GM23338 (cell line): ENCODE data around the gene PKNOX2. TPM values are rescaled to one million over a fixed set of nuclear protein-coding genes. Genes with fewer than 3 reads are reported as not detected.
A peak's percentile ranks its signal among the peaks of the same experiment; 100 is the strongest.

Experiments used
- ATAC-seq: fragments of 200-7000 bp; cut with Tn5 transposase; 3 replicates; pipeline ENCODE4 v1.9.1; 2020
- DNase-seq: peaks from one replicate; pipeline ENCODE4 v3.0.0-alpha.2; 2015; ENCODE audit warnings: low spot score
- H2AFZ ChIP-seq: fragments of 200-600 bp; sonication (generic); 2 replicates; pipeline ENCODE4 v1.8.0; 2016; ENCODE audit warnings: antibody characterized with exemption, mild to moderate bottlenecking, moderate library complexity
- H3F3A ChIP-seq: fragments of 200-600 bp; sonication (generic); replicated peaks from 2 replicates; pipeline ENCODE4 v1.8.0; 2017; ENCODE audit warnings: antibody characterized with exemption, mixed run types, low read depth
- H3K27ac ChIP-seq: fragments of 200-600 bp; sonication (generic); 2 replicates; pipeline ENCODE4 v1.6.1; 2016; ENCODE audit warnings: low read depth
- H3K27me3 ChIP-seq: fragments of 200-600 bp; sonication (generic); 2 replicates; pipeline ENCODE4 v1.8.0; 2016; ENCODE audit warnings: mild to moderate bottlenecking, mixed run types, moderate library complexity; ENCODE audit not compliant: insufficient read depth
- H3K36me3 ChIP-seq: fragments of 200-600 bp; sonication (generic); 2 replicates; pipeline ENCODE4 v1.8.0; 2016; ENCODE audit warnings: mild to moderate bottlenecking; ENCODE audit not compliant: insufficient read depth
- H3K4me1 ChIP-seq: fragments of 200-600 bp; sonication (generic); 2 replicates; pipeline ENCODE4 v1.8.0; 2016; ENCODE audit warnings: mild to moderate bottlenecking, moderate library complexity; ENCODE audit not compliant: insufficient read depth
- H3K4me2 ChIP-seq: fragments of 200-600 bp; sonication (generic); 2 replicates; pipeline ENCODE4 v1.7.1; 2017; ENCODE audit warnings: mixed run types
- H3K4me3 ChIP-seq: fragments of 200-600 bp; sonication (generic); 2 replicates; pipeline ENCODE4 v1.6.1; 2016; ENCODE audit warnings: mixed run types
- H3K79me2 ChIP-seq: fragments of 200-600 bp; sonication (generic); replicated peaks from 2 replicates; pipeline ENCODE4 v1.8.0; 2017; ENCODE audit warnings: mild to moderate bottlenecking; ENCODE audit not compliant: insufficient read depth
- H3K9me2 ChIP-seq: fragments of 200-600 bp; sonication (generic); 2 replicates; pipeline ENCODE4 v1.8.0; 2017; ENCODE audit not compliant: insufficient read depth
- H4K20me1 ChIP-seq: fragments of 200-600 bp; sonication (generic); replicated peaks from 2 replicates; pipeline ENCODE4 v1.8.0; 2017; ENCODE audit warnings: mild to moderate bottlenecking; ENCODE audit not compliant: insufficient read depth
- H3K27ac Mint-ChIP-seq: 2 replicates; pipeline ENCODE4 v1.8.0; 2020; ENCODE audit warnings: inconsistent platforms, mild to moderate bottlenecking, moderate library complexity, mixed read lengths
- H3K27me3 Mint-ChIP-seq: 3 replicates; pipeline ENCODE4 v1.8.0; 2022; ENCODE audit warnings: low read depth, mild to moderate bottlenecking, moderate library complexity, mixed read lengths, inconsistent platforms; ENCODE audit not compliant: insufficient read depth, poor library complexity
- H3K36me3 Mint-ChIP-seq: 3 replicates; pipeline ENCODE4 v1.8.0; 2021; ENCODE audit warnings: low read depth, mild to moderate bottlenecking, inconsistent platforms, moderate library complexity, mixed read lengths
- H3K4me1 Mint-ChIP-seq: 3 replicates; pipeline ENCODE4 v1.8.0; 2020; ENCODE audit warnings: mild to moderate bottlenecking, inconsistent platforms, mixed read lengths
- H3K4me3 Mint-ChIP-seq: 3 replicates; pipeline ENCODE4 v1.8.0; 2021; ENCODE audit warnings: moderate library complexity, mild to moderate bottlenecking, inconsistent platforms, mixed read lengths
- H3K9me3 Mint-ChIP-seq: 3 replicates; pipeline ENCODE4 v1.8.0; 2020; ENCODE audit warnings: moderate library complexity, mild to moderate bottlenecking, inconsistent platforms, mixed read lengths
- CREB1 ChIP-seq: fragments of 250-450 bp; sonication (Bioruptor Pico); IDR thresholded peaks from 2 replicates; pipeline ENCODE4 v1.5.0; 2020; ENCODE audit warnings: low read depth, mild to moderate bottlenecking, moderate library complexity
- EZH2 ChIP-seq: fragments of 200-600 bp; sonication (generic); IDR thresholded peaks from one replicate; pipeline ENCODE4 v1.8.0; 2017; ENCODE audit warnings: antibody characterized with exemption, mild to moderate bottlenecking, low read depth; ENCODE audit not compliant: unreplicated experiment
- EZH2phosphoT487 ChIP-seq: fragments of 200-600 bp; sonication (generic); IDR thresholded peaks from one replicate; pipeline ENCODE4 v1.8.1; 2018; ENCODE audit warnings: antibody characterized with exemption; ENCODE audit not compliant: unreplicated experiment
- NANOG ChIP-seq: IDR thresholded peaks from 2 replicates; pipeline ENCODE4 v1.6.1; 2016; ENCODE audit warnings: antibody characterized with exemption, borderline replicate concordance
- POLR2AphosphoS5 ChIP-seq: IDR thresholded peaks from 2 replicates; pipeline ENCODE4 v1.6.1; 2016; ENCODE audit warnings: antibody characterized with exemption, low read depth
- STAT1 ChIP-seq: IDR thresholded peaks from one replicate; pipeline ENCODE4 v1.6.1; 2016; ENCODE audit warnings: antibody characterized with exemption; ENCODE audit not compliant: unreplicated experiment
- ZNF114 ChIP-seq: fragments of 250-450 bp; sonication (Bioruptor Pico); IDR thresholded peaks from 2 replicates; pipeline ENCODE4 v1.5.0; 2020; ENCODE audit warnings: mild to moderate bottlenecking, moderate library complexity
- ZNF331 ChIP-seq: fragments of 250-450 bp; sonication (Bioruptor Pico); IDR thresholded peaks from 2 replicates; pipeline ENCODE4 v1.5.0; 2020; ENCODE audit warnings: low read depth, mild to moderate bottlenecking, moderate library complexity
- polyA plus RNA-seq: library from polyadenylated mRNA; unstranded; fragments of >200 nt; fragmentation: Nextera tagmentation; extraction: Ambion mirVana; gene quantifications from 2 replicates; pipeline ENCODE4 v1.2.1, GENCODE V29; 2016
- total RNA-seq: library from RNA; depleted of rRNA; stranded (reverse); fragments of >200 nt; shearing (Covaris generic); gene quantifications from 2 replicates; pipeline ENCODE4 v1.2.3, GENCODE V29; 2014
- TF ChIP-seq, protein P1 (sequence below): IDR thresholded peaks from 2 replicates; pipeline ENCODE4 v1.6.1; 2016; ENCODE audit warnings: antibody characterized with exemption
- TF ChIP-seq, protein P2 (sequence below): fragments of 250-450 bp; sonication (Bioruptor Pico); IDR thresholded peaks from 2 replicates; pipeline ENCODE4 v1.5.0; 2020; ENCODE audit warnings: mild to moderate bottlenecking, moderate library complexity
- TF ChIP-seq, protein P3 (sequence below): IDR thresholded peaks from one replicate; pipeline ENCODE4 v1.6.1; 2018; ENCODE audit warnings: antibody characterized with exemption; ENCODE audit not compliant: unreplicated experiment

Gene PKNOX2
- total and polyA plus RNA-seq, 2 experiments from 2014 or later, result 0.42 to 0.83 TPM

DNA sequence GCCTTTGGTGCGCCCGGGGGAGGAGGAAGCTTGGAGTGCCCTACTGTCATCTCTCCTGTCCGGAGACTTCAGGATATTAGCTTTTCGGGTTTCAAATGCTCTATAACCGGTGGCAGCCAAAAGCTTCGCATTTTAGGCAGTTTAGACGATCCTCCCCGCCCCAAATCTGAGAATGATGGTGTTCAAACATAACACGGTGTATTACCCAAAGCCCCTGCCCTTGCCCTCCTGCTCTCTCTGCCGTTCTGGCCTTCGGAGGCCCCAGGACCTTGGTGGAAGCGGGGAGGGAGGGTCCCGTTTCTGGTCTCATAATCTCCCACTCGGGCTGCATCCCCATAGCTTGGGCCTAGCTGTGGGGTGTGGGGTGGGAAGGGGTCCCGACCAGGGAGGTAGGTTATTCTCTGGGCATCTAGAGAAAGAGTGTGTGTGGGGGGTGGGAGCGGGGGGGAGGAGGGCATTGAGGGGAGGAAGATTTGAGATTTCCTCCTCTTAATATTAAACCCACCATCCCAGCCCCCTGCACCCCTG is 2.3 kb downstream of the PKNOX2 start:
- Histone ChIP-seq H3K4me3 (peak overlapping the region; percentile 80), H3K4me2 (peak overlapping the region; percentile 97), H3K27ac (no peak overlapping the region), H3K36me3 (no peaks in the 10 kb centered on the region), H3F3A (peaks cover 15% of the 10 kb centered on the region; the same call in 1 of the 2 replicates), H3K9me2 (no peaks in the 10 kb centered on the region), H4K20me1 (no peaks in the 10 kb centered on the region), H3K79me2 (no peaks in the 10 kb centered on the region), H3K27me3 (peaks cover 67% of the 10 kb centered on the region), H3K4me1 (peaks cover 68% of the 10 kb centered on the region), H2AFZ (peak overlapping the region; percentile 87)
- TF ChIP-seq ZNF114 (no peak), CREB1 (CRISPR knock-in tag) (no peak), POLR2AphosphoS5 (no peak), NANOG (no peak), ZNF331 (CRISPR knock-in tag) (no peak), EZH2phosphoT487 (no peak), EZH2 (peak; percentile 41)
- TF ChIP-seq, protein P1, sequence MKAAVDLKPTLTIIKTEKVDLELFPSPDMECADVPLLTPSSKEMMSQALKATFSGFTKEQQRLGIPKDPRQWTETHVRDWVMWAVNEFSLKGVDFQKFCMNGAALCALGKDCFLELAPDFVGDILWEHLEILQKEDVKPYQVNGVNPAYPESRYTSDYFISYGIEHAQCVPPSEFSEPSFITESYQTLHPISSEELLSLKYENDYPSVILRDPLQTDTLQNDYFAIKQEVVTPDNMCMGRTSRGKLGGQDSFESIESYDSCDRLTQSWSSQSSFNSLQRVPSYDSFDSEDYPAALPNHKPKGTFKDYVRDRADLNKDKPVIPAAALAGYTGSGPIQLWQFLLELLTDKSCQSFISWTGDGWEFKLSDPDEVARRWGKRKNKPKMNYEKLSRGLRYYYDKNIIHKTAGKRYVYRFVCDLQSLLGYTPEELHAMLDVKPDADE, result no peak
- ATAC-seq (no peak), DNase-seq (no peak)
- H3K9me3 Mint-ChIP-seq, result no peaks in the 10 kb centered on the region
- H3K27me3 Mint-ChIP-seq, result peaks cover 76% of the 10 kb centered on the region
- H3K36me3 Mint-ChIP-seq, result no peaks in the 10 kb centered on the region
- peaks cover 74% of the 10 kb centered on the region for H3K4me1 Mint-ChIP-seq
- no peak overlapping the region for H3K27ac Mint-ChIP-seq
- H3K4me3 Mint-ChIP-seq, result peak overlapping the region; percentile 83

DNA sequence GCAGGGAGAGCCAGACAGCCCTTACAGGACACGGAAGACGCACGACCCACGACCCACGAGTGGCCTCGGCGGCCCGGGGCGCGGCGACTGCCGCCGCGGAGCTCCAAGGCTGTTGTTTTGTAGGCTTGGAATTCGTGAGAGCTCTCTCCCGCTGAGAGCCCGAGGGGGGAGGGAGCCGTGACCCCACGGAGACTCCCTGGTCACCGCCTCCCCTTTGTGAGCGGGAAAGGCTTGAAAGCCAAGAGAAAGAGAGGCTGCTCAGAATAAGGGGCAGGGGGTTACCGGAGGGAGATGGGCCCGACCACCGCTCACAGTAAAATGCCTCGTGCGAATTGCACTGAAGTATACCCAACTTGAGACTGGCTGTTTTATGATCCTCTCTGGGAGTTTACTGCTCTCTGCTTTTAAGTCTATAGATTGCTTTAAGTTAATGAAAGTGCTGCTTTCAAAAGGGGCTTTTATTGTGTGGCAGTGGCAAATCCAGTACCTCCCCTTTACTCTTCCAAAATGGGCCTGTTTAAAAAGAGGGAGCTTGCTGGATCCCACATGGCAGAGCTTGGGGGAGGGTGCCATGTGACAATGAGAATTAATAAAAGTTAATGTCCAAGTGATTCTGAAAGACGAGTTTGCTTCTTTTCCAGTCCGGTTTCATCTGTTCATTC is 2.9 kb downstream of the PKNOX2 start:
- DNase-seq (peak; percentile 76), ATAC-seq (peak; percentile 0; the same call in 2 of the 3 replicates)
- Histone ChIP-seq H3K4me2 (peak overlapping the region; percentile 97), H2AFZ (no peak overlapping the region), H3F3A (peaks cover 15% of the 10 kb centered on the region; the same call in 1 of the 2 replicates), H3K27me3 (peaks cover 67% of the 10 kb centered on the region), H3K4me1 (peaks cover 62% of the 10 kb centered on the region), H3K4me3 (peak overlapping the region; percentile 80), H3K9me2 (no peaks in the 10 kb centered on the region), H3K36me3 (no peaks in the 10 kb centered on the region), H3K79me2 (no peaks in the 10 kb centered on the region), H4K20me1 (no peaks in the 10 kb centered on the region), H3K27ac (no peak overlapping the region)
- Mint-ChIP-seq H3K4me3 (peak overlapping the region; percentile 83), H3K9me3 (no peaks in the 10 kb centered on the region), H3K27ac (no peak overlapping the region), H3K36me3 (no peaks in the 10 kb centered on the region), H3K4me1 (peaks cover 71% of the 10 kb centered on the region), H3K27me3 (peaks cover 80% of the 10 kb centered on the region)
- TF ChIP-seq CREB1 (CRISPR knock-in tag), result no peak
- TF ChIP-seq STAT1, result no peak
- TF ChIP-seq, protein P2, sequence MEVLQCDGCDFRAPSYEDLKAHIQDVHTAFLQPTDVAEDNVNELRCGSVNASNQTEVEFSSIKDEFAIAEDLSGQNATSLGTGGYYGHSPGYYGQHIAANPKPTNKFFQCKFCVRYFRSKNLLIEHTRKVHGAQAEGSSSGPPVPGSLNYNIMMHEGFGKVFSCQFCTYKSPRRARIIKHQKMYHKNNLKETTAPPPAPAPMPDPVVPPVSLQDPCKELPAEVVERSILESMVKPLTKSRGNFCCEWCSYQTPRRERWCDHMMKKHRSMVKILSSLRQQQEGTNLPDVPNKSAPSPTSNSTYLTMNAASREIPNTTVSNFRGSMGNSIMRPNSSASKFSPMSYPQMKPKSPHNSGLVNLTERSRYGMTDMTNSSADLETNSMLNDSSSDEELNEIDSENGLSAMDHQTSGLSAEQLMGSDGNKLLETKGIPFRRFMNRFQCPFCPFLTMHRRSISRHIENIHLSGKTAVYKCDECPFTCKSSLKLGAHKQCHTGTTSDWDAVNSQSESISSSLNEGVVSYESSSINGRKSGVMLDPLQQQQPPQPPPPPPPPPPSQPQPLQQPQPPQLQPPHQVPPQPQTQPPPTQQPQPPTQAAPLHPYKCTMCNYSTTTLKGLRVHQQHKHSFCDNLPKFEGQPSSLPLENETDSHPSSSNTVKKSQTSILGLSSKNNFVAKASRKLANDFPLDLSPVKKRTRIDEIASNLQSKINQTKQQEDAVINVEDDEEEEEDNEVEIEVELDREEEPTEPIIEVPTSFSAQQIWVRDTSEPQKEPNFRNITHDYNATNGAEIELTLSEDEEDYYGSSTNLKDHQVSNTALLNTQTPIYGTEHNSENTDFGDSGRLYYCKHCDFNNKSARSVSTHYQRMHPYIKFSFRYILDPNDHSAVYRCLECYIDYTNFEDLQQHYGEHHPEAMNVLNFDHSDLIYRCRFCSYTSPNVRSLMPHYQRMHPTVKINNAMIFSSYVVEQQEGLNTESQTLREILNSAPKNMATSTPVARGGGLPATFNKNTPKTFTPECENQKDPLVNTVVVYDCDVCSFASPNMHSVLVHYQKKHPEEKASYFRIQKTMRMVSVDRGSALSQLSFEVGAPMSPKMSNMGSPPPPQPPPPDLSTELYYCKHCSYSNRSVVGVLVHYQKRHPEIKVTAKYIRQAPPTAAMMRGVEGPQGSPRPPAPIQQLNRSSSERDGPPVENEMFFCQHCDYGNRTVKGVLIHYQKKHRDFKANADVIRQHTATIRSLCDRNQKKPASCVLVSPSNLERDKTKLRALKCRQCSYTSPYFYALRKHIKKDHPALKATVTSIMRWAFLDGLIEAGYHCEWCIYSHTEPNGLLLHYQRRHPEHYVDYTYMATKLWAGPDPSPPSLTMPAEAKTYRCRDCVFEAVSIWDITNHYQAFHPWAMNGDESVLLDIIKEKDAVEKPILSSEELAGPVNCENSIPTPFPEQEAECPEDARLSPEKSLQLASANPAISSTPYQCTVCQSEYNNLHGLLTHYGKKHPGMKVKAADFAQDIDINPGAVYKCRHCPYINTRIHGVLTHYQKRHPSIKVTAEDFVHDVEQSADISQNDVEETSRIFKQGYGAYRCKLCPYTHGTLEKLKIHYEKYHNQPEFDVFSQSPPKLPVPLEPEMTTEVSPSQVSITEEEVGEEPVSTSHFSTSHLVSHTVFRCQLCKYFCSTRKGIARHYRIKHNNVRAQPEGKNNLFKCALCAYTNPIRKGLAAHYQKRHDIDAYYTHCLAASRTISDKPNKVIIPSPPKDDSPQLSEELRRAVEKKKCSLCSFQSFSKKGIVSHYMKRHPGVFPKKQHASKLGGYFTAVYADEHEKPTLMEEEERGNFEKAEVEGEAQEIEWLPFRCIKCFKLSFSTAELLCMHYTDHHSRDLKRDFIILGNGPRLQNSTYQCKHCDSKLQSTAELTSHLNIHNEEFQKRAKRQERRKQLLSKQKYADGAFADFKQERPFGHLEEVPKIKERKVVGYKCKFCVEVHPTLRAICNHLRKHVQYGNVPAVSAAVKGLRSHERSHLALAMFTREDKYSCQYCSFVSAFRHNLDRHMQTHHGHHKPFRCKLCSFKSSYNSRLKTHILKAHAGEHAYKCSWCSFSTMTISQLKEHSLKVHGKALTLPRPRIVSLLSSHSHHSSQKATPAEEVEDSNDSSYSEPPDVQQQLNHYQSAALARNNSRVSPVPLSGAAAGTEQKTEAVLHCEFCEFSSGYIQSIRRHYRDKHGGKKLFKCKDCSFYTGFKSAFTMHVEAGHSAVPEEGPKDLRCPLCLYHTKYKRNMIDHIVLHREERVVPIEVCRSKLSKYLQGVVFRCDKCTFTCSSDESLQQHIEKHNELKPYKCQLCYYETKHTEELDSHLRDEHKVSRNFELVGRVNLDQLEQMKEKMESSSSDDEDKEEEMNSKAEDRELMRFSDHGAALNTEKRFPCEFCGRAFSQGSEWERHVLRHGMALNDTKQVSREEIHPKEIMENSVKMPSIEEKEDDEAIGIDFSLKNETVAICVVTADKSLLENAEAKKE (CRISPR knock-in tag), result no peak
- TF ChIP-seq, protein P3, sequence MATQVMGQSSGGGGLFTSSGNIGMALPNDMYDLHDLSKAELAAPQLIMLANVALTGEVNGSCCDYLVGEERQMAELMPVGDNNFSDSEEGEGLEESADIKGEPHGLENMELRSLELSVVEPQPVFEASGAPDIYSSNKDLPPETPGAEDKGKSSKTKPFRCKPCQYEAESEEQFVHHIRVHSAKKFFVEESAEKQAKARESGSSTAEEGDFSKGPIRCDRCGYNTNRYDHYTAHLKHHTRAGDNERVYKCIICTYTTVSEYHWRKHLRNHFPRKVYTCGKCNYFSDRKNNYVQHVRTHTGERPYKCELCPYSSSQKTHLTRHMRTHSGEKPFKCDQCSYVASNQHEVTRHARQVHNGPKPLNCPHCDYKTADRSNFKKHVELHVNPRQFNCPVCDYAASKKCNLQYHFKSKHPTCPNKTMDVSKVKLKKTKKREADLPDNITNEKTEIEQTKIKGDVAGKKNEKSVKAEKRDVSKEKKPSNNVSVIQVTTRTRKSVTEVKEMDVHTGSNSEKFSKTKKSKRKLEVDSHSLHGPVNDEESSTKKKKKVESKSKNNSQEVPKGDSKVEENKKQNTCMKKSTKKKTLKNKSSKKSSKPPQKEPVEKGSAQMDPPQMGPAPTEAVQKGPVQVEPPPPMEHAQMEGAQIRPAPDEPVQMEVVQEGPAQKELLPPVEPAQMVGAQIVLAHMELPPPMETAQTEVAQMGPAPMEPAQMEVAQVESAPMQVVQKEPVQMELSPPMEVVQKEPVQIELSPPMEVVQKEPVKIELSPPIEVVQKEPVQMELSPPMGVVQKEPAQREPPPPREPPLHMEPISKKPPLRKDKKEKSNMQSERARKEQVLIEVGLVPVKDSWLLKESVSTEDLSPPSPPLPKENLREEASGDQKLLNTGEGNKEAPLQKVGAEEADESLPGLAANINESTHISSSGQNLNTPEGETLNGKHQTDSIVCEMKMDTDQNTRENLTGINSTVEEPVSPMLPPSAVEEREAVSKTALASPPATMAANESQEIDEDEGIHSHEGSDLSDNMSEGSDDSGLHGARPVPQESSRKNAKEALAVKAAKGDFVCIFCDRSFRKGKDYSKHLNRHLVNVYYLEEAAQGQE, result no peak
- peak; percentile 32 for TF ChIP-seq EZH2phosphoT487
